HepG2 (cell line): ENCODE measurements around the gene GSTCD. TPM values are rescaled to one million over a fixed set of nuclear protein-coding genes. Genes with fewer than 3 reads are reported as not detected.

Experiments
- ARID4A ChIP-seq: sonication (generic); formaldehyde crosslinking; IDR thresholded peaks from 2 replicates; pipeline ENCODE4 v1.5.0; 2020; ENCODE audit warnings: mild to moderate bottlenecking, missing genetic modification reagents, borderline replicate concordance
- CREB3 ChIP-seq: sonication (generic); formaldehyde crosslinking; IDR thresholded peaks from 2 replicates; pipeline ENCODE4 v1.5.0; 2020; ENCODE audit warnings: missing genetic modification reagents
- E2F1 ChIP-seq: sonication (generic); formaldehyde crosslinking; IDR thresholded peaks from 2 replicates; pipeline ENCODE4 v1.5.0; 2020; ENCODE audit warnings: missing genetic modification reagents
- ESRRA ChIP-seq: sonication (generic); formaldehyde crosslinking; IDR thresholded peaks from 2 replicates; pipeline ENCODE4 v1.5.1; 2020; ENCODE audit warnings: mild to moderate bottlenecking, low read depth, missing genetic modification reagents
- HOXD1 ChIP-seq: sonication (generic); formaldehyde crosslinking; IDR thresholded peaks from 2 replicates; pipeline ENCODE4 v1.5.0; 2020; ENCODE audit warnings: missing genetic modification reagents
- JUND ChIP-seq: sonication (generic); formaldehyde crosslinking; IDR thresholded peaks from 2 replicates; pipeline ENCODE4 v1.8.0; 2022; ENCODE audit warnings: mild to moderate bottlenecking, missing genetic modification reagents
- KLF11 ChIP-seq: IDR thresholded peaks from 2 replicates; pipeline ENCODE4 v1.6.1; 2016; ENCODE audit warnings: missing compliant biosample characterization
- KLF9 ChIP-seq: IDR thresholded peaks from 2 replicates; pipeline ENCODE4 v1.6.1; 2016; ENCODE audit warnings: low read depth
- SKIL ChIP-seq: sonication (generic); formaldehyde crosslinking; IDR thresholded peaks from 2 replicates; pipeline ENCODE4 v1.8.0; 2022; ENCODE audit warnings: missing genetic modification reagents, mild to moderate bottlenecking, moderate library complexity, borderline replicate concordance
- SNAPC5 ChIP-seq: sonication (generic); formaldehyde crosslinking; IDR thresholded peaks from 2 replicates; pipeline ENCODE4 v1.8.1; 2023; ENCODE audit warnings: mild to moderate bottlenecking, missing genetic modification reagents, borderline replicate concordance
- SP140L ChIP-seq: sonication (generic); formaldehyde crosslinking; IDR thresholded peaks from 2 replicates; pipeline ENCODE4 v1.4.0; 2020; ENCODE audit warnings: missing genetic modification reagents, borderline replicate concordance
- SUZ12 ChIP-seq: fragments of 150-350 bp; IDR thresholded peaks from 2 replicates; pipeline ENCODE4 v1.6.1; 2014; ENCODE audit warnings: low read depth, low read length
- TAF1 ChIP-seq: sonication (generic); formaldehyde crosslinking; IDR thresholded peaks from 2 replicates; pipeline ENCODE4 v1.4.0; 2020; ENCODE audit warnings: missing genetic modification reagents
- TAF15 ChIP-seq: fragments of 200-400 bp; formaldehyde crosslinking; IDR thresholded peaks from one replicate; pipeline ENCODE4 v1.6.1; 2018; ENCODE audit warnings: mild to moderate bottlenecking, low read depth, low read length; ENCODE audit not compliant: poor library complexity, severe bottlenecking
- ZFP36L1 ChIP-seq: sonication (generic); formaldehyde crosslinking; IDR thresholded peaks from 2 replicates; pipeline ENCODE4 v1.8.0; 2022; ENCODE audit warnings: mild to moderate bottlenecking, missing genetic modification reagents, moderate library complexity
- ZFP91 ChIP-seq: sonication (generic); formaldehyde crosslinking; IDR thresholded peaks from 2 replicates; pipeline ENCODE4 v1.9.0; 2022; ENCODE audit warnings: missing genetic modification reagents, mild to moderate bottlenecking, borderline replicate concordance
- ZNF207 ChIP-seq: fragments of 450-650 bp; IDR thresholded peaks from 2 replicates; pipeline ENCODE4 v1.6.1; 2016; ENCODE audit warnings: antibody characterized with exemption, borderline replicate concordance
- ZNF773 ChIP-seq: sonication (generic); formaldehyde crosslinking; IDR thresholded peaks from 2 replicates; pipeline ENCODE4 v1.4.0; 2020; ENCODE audit warnings: missing genetic modification reagents, borderline replicate concordance
- polyA plus RNA-seq, 8 experiments: library from polyadenylated mRNA; depleted of rRNA in 3 of 8; stranded (reverse) in 7 of 8; unstranded in 1 of 8; fragments of >200 nt; fragmentation: Illumina TruSeq in 4 of 8; extraction: Trizol in 4 of 8; gene quantifications; 2 replicates each; pipeline versions ENCODE4 v1.2.1 to v1.2.3, GENCODE V29; 2011 to 2016; ENCODE audit warnings: low read depth in 4 of 8, missing spikeins in 1 of 8, mixed read lengths in 1 of 8; ENCODE audit not compliant: insufficient read depth in 1 of 8
- total RNA-seq, 5 experiments: library from RNA; depleted of rRNA; stranded (reverse); fragments of >200 nt; fragmentation: Illumina TruSeq; extraction: Trizol; gene quantifications; 2 replicates each; pipeline ENCODE4 v1.2.3, GENCODE V29; 2016; ENCODE audit warnings: low read depth in 1 of 5

Gene GSTCD
- total and polyA plus RNA-seq, 2 of the 13 experiments (the other 11 are each of a cell fraction or from before 2014, with no cell fraction given): 7.9 to 30.8 TPM

GRCh38 chr4:105708181-105709080, at the start of gene GSTCD, which contains the start of gene INTS12 (continued):
- TF ChIP-seq E2F1 (CRISPR knock-in tag): peak; percentile 12; the same call in 1 of the 2 replicates
- TF ChIP-seq SUZ12: no peak
- peak; percentile 96 for TF ChIP-seq ZFP91
- TF ChIP-seq ZNF207: no peak
- peak; percentile 98; the same call in 1 of the 2 replicates for TF ChIP-seq SP140L (CRISPR knock-in tag)
- TF ChIP-seq JUND (CRISPR knock-in tag): peak; percentile 88; the same call in 1 of the 2 replicates
- TF ChIP-seq TAF1 (CRISPR knock-in tag): peak; percentile 94
- TF ChIP-seq ZFP36L1: peak; percentile 50; the same call in 1 of the 2 replicates
- TF ChIP-seq CREB3 (CRISPR knock-in tag): no peak
- TF ChIP-seq HOXD1 (CRISPR knock-in tag): peak; percentile 92
- peak; percentile 67 for TF ChIP-seq KLF11 (CRISPR knock-in tag)
- no peak for TF ChIP-seq TAF15
- TF ChIP-seq KLF9 (CRISPR knock-in tag): peak; percentile 90; the same call in 1 of the 2 replicates
- TF ChIP-seq ARID4A (CRISPR knock-in tag): peak; percentile 98
- TF ChIP-seq SNAPC5 (CRISPR knock-in tag): peak; percentile 84
- peak; percentile 74 for TF ChIP-seq SKIL
- peak; percentile 85 for TF ChIP-seq ESRRA (CRISPR knock-in tag)
- TF ChIP-seq ZNF773 (CRISPR knock-in tag): no peak
